Cerebellar nuclear complex (tissue), 1 donor: ENCODE data around the gene CAPN13.

Experiments used
- DNase-seq, 2 experiments: peaks; one replicate each; lab custom pipeline; 2025; lab: John Stamatoyannopoulos, UW

CAPN13 gene

DNA sequence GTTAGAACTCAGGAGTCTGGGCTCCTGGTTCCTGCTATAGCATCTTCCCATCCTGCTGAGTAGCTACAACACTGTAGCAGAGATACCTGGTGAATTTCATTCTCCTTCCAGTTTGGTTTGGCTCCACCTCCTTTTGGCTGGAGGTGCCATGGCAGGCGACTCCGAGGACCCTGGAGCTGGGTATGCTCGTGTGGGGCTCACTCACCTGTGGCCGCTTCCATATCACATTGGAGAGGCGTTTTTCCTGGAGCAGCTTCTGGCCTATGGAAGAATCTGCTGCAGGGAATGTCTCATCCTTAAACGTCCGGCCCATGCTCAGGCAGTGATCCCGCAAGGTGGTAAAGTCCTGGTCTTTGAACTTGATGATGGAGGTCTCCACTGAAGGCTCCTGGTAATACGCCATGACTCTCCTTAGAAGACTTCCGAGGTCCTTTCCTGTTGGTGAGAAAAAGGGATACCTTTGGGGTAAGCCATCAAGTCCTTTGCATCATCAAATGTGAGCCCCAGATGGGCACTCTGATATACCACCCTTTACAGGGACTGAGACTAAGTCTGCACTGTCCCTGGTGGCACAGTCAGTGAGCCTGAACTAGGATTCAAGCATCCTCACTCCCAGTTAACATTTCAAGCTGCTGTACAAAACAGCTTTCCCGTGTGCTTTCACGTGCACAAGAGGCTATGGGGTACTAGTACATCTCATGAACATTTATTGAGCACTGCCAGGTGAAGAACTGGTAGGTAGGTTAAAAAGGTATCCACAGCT is 20.1 kb downstream of the CAPN13 start:
- no peak for DNase-seq

DNA sequence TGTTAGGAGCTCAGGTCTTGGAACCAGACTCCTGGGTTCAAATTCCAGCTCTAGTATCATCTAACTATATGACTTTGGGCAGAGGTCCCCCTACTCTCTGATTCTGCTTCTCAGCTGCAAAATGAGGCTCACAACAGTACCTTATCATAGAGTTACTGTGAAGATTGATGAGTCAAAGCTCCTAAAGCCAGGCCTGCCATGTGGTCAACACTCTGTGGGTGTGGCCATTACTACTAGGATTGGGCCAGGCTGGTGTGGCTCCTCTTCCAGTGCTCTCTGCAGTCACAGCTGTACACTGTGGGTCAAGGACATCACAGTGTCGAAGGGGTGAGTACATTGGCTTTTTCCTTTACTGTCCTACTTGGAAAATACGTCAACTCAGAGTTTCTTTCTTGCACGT is 22.6 kb downstream of the CAPN13 start:
- no peak for DNase-seq

DNA sequence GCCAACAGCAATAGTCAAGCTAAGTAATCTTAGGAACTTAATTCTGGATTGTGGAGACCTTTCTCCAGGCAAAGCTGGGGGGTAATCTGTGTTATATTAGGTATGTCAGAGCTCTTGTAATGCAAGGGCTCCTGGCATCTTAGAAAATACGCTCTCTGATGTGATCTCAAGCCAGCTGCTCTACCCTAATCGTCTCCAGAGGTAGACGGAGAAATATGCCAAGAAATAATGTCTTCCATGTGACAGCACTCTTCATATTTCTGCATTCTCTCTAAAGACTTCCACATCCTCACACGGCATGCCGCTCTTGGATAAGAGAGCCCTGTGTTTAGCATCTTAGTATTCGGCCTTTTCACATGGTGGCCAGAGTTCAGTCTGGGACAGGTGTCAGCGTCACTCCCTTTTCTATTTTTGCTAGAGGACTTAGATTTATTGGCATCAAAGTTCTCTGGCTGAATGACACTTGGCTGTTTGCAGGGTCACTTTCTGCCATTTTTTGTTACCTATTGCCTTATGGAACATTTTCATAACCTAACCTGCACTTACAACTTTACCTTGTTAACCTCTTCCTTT is 25.2 kb downstream of the CAPN13 start:
- DNase-seq = no peak

DNA sequence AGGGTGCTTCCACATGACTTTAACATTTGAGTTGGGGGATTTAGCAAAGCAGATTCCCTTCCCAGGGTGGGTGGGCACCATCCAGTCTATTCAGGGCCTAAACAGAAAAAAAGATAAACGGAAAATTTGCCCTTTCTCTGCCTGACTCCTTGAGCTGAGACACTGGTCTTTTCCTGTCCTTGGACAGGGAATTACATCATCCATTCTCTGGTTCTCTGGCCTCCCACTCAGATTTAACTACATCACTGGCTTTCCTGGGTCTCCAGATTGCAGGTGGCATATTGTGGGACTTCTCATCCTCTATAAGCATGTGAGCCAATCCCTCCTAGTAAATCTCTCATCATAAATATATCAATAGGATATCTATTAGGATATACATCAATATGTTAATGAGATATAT is 25.8 kb downstream of the CAPN13 start:
- DNase-seq = no peak

DNA sequence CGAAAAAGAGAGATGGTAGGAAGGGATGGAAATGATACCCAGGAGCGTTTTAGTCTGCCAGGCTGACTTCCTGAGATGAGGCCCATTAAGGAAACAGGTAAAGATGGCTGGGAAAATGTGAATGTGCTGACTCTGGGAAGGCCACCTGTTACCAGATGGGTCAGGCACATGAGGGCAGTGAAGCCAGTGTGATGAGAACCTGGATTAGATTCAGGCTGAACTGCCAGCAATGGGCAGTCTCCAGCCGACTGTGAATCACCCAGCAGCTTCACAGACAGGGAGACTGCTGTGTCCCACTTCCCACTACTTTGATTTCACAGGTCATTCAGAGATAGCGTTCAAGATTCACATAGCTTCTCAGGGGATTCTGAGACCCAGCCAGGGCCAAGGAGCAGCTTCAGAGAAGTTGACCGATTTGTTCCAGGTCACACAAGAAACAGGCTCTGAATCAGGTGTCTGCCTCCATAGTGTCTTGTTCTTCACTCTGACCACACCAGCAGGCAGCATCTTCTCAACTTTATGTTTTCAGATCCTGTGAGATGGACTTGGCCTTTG is 26.4 kb downstream of the CAPN13 start:
- no peak for DNase-seq

DNA sequence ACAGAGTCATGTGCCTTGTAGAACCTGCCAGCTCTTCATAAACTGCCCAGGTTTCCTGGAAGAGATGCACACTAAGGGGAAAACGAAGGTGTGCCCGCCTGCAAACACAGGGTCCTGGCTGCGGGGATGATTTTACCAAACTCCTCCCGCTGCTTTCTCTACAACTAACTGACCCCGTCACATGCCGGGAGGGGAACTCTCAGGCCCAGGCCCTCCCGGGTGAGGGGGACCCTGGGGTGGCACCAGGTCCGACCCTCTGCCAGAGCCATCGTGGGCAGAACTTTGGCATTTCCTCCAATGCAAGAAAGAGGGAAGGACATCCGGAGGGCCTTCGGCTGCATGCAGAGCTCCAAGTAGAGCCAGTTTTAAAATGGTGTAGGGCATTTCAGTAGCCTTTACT is 28.6 kb downstream of the CAPN13 start:
- no peak for DNase-seq

DNA sequence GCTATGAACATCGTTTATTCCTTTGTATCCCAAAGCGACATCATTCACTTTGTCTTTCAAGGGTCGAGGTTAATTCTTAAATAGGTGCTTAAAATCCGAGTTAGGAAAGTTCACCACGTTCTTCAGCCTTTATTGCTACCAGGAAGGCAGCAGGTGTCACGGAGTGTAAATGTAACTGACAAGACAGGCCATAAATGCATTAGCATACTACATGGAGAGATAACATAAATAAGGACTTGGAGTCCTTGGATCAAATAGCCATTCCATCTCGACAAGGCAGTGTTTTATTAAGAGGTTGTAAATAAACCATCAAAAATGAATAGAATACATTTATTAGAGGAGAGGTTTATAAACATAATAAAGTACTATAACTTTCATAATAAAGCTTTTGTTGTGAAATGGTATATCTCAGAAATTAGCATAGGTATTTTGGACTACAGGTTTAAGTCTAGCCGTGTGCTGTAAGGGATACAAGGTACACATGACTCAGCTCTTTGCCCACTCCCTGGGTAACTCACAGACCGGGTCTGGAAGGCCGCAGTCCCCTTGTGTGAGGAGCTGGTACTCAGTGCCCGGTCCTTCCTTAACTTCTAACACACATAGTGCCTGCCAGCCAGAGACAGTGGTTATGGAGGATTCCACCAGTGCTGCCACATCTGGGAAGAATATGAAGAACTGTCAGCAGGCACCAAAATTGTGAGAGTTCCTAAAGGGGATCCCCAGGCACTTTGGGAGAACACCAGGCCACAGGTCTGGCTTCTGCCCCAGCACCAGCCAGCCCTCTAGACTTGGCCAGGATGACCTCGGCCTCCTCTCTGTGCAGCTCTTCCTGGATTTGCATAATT is 29.4 kb downstream of the CAPN13 start:
- no peak for DNase-seq

DNA sequence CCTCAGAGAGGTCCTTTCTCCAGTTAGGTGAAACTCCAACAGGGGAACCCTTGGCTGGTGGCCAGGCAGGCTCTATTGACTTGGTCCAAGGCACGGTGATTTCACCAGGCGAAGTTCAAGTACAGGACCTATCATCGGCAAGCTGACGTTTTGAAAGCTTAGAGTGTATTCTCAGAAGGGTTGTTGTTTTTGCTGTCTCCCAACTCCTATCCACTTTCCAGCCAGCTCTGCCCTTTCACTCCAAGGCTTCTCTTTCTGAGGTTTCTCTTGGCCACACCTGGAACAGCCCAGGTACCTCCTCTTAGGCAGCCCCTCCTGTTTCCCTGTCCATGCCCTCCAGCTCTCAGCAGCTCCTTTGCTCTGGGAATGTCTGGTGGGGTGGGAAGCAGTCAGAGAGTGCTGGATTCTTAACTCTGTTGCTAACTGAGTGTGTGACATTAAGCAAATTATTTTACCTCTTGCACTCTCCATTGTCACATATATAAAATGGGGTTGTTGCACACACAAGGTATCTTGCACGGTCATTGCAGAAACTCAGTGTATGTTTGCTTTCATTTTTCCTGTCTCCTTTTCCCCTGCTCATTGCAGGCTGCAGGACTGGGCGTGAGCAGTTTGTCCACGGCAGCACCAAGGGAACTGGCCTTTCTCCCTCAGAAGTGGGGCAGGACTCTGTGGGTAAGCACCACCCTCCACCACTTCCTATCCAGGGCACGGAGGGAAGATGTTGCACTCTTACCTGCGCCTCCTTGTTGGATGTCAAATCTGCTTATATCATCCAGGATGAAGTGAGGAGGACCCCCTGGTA is 30.2 kb downstream of the CAPN13 start:
- no peak for DNase-seq

DNA sequence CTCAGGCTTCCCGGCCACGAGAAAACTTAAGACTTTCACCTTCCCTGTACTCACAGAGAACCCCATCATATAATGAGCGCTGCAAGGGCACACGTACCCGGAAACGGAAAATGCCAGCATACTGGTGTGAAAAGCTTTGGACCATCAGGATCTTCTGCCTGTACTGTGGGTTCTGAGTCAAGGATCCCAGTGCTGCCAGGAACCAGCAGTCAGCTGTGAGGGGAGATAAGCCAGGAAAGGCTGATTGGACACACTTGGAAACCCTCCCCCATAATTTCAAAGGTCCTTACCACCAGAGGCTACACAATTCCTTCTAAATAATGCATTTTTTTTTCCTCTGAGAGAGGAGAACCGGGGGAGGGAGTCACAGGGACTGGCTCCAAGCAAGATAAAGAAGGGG is 31.4 kb downstream of the CAPN13 start:
- no peak for DNase-seq

DNA sequence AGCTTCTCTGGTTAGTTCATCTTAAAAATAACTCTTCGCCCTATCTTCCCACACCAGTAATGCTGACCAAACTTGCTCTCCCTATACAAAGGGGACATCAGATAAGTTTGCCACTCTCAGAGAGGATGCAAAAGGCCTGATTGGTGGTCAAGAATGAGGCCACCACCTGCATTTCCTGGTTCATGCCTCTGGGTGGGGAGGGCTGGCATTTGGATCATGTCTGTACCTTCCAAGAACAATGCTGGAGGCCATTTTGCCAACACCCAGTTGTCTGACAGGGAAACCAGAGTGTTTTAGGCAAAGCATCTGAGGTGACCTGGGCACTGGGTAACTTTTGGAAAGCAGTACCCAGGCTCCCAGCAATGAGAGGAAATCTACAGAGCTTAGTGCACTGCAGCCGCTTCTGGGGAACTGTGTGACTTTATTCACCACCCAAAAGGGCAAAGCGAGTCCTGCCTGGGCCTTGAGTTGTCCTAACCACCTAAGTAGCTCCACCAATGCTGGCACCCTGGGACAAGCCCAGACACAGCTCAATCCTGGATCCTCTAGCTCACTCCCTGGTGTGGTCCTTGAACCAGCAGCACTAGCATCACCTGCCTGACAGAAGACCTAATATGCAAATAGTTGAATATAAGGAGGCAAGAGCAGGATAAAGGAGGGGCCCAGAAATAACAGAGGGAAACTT is 35.1 kb downstream of the CAPN13 start:
- DNase-seq = no peak

DNA sequence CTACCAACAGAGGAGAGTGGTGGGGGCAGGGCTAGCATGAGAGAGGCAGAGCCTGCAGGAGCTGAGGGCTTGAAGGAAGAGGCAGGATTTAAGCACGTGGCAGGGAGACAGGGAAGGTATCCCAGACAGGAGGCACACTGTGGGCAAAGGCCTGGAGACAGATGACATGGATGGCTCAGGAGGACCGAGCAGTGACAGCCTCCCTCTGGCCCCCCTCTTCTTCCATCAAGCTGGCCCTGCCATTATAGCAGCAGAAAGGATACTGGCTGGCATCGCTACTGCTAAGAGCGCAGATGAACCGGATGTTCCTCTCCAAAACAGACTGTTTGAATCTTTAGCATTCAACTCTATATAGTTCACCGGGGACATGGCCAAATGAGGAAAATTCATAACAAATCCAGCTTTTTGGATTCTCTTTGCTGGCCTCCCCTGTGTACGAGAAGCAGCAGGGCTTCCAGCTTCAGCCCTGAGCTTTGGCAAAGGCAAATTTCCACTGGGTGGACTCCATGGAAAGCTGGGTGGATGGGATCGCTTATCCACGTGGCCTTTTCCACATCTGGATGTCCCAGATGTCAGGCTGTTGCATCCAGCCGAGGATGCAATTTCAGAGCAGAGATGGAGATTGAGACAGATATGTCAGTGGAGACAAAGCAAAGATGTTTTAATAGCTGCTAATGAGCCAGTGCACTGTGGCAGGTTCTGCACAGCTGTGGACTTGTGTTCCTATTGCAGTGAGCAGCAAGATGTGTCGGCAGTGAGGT is 36.2 kb downstream of the CAPN13 start:
- no peak for DNase-seq

DNA sequence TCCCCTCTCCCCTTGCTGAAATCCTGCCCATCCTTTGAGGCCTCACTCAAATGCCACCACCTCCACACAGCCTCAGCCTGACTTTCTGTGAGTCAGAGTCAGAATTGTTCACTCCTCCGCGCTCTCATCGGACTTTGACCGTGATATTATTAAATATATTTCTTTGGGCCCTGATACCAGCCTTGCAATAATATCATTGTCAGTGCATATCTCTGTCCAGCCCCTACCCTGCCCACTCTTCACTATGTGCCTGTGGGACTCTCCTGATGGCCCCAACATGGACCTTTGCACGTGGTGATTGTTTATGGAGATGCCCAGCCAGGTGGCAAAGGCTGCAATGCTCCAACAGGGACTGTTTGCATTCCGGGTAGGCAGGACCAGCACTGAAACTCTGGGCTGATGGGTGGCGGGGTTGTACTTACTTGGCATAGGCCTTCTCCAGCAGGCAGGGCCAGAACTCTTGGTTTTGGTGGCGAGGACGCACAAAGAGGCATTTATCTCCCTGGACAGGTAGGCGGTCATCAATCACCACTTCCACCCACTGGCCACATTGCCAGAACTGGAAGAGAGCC is 37.3 kb downstream of the CAPN13 start:
- DNase-seq = no peak

DNA sequence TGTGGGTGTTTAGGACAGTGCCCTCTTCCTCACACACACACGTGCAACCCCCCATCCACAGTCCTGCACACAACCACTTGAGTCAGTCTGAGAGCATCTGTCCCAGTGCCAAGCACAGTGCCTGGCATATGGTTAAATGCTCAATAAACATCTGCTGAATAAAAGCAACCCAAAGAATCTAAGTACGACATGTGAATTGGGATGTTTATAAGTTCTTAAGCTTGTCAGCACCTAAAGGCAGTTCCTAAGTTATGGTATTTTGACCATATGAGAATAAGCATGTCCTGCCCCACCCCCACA is 37.8 kb downstream of the CAPN13 start:
- DNase-seq = no peak

DNA sequence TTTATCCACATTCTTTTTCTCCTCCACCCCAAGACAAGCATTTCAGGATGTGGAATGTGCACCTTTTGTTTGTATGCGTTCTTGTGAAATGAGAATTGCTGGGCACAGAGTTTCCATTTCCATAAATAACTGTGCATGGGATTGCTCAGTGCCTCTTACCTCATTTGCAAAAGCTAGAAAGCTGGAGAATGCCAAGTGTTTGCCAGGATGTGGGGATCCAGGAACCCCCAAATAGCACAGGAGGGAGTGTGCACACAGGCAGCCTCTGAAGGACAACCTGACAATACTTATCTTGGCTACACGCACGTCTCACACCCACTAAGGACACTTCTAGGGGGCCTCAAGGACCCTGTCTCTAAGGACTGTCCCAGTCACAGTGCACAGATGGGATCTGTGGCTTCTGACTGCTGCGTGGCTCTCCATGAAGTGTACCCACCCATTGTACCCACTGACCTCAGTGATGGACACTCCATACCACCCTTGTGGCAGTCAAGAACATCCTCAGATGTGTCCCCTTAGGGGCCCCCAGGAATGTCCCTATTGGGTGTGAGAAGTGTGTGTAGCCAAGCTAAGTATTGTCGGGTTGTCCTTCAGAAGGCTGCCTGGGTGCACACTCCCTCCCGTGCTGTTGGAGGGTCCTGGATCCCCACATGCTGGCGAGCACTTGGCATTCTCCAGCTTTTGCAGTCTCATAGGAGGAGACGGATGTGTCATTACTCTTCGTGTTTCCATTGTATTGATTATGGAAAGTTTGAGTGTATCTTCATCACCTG is 38.4 kb downstream of the CAPN13 start:
- no peak for DNase-seq

DNA sequence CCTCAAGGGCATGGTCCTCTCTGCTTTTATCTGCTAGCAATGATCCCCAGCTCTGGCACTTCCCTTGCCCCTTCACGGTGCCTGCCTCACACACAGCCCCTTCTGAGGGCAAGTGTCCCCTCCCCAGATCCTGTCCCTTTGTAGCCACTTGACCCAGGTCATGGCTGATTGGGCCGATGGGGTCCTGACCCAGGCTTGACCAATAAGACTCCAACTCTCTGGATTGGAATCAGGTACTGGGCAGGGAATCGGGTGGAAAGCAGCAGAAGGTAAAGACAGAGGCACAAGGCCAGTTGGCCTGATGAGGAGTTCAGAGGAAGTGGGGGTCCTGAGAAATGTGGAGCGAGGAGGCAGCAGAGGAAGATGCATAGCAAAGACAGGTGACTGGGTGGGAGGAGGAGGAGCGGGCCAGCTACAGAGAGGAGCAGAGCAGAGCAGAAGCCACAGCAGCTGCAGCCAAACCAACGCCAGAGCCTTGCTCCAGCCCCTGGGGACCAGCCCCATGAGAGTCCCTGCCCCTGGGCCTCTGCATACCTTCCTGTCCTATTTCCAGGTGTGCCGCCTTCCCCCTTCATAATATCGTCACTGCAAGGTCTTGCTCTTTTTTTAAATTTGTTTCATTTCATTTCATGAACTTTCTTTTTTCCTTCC is 39.1 kb downstream of the CAPN13 start:
- DNase-seq = no peak

DNA sequence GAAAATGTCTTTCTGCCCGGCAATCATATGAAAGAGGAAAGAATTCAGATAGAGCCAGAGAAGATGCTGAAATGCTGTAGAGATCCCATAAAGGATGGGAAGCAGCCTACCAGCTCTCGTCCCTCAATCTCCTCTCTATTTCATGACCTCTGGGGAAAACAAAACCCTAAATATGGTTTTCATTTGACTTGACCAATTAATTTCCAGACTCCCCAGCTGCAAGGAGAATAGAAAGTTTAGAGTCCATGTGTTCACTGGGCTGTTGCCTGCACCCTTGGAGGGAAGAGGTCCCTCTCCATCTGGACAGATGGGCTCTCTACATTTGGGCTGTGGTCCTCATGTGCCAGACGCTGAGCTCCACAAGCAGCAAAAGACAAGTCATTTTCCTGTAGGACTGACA is 40.6 kb downstream of the CAPN13 start:
- no peak for DNase-seq

DNA sequence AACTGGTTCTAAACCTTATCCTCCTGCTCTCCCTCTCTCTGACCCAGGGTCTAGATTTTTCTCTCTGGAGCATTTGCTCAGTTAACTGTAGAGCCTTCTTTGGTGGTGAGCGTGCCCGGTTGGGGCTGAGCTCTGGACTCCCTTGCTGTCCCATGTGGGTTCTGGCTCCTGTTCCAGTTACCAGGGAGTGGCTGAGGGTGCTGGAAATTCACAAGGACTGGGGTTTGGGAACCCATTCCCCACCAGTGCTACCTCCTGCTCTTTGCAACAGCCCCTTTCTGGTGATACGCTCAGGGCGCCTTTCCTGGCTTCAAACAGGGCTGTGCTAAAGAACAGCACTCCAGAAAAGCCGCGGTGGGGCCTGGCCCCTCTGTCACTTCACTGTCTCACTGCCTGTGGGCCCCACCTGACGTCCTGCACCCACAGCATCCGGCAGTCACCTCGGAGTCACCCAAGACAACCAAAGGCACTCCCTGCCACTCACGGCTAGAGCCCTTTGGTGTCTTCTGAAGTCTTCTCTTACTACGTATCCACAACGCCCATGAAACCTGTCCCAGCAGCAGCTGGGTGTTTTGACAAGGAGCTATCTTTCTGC is 41.3 kb downstream of the CAPN13 start:
- no peak for DNase-seq

DNA sequence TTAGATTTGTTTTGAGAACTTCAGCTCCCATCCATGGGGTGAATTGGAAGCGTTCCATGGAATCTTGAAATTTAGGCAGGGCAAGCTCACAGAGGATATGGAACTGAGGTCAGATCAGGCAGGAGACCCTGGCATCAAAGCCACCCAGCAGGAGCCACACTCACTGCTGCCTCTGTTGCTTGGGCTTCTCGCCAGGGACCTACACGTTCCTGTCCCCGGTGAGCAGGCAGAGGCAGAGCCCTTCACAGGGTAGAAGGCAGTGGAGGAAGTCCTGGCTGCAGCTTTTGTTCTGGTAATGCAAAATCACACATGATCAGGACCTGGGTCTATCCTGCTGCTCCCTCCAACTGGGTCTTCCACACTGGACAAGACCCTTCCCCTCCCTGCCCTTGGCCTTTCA is 42.1 kb downstream of the CAPN13 start:
- DNase-seq = no peak
